HepG2 (cell line): ENCODE measurements around the gene DUS1L. TPM values are rescaled to one million over a fixed set of nuclear protein-coding genes. Genes with fewer than 3 reads are reported as not detected.

Experiments used
- CERS6 ChIP-seq: sonication (generic); formaldehyde crosslinking; IDR thresholded peaks from 2 replicates; pipeline ENCODE4 v1.5.0; 2020; ENCODE audit warnings: missing genetic modification reagents
- FOXP1 ChIP-seq, 2 experiments: fragments of 450-650 bp in 1 of 2; IDR thresholded peaks; 2 replicates each; pipeline ENCODE4 v1.6.1; 2017 to 2018; ENCODE audit warnings: antibody characterized with exemption in 1 of 2
- GATA4 ChIP-seq: sonication (generic); IDR thresholded peaks from 2 replicates; pipeline ENCODE4 v1.6.1; 2016; ENCODE audit warnings: antibody characterized with exemption, low read depth, borderline replicate concordance
- HINFP ChIP-seq: sonication (generic); formaldehyde crosslinking; IDR thresholded peaks from 2 replicates; pipeline ENCODE4 v1.4.0; 2020; ENCODE audit warnings: low read depth, mild to moderate bottlenecking, missing genetic modification reagents
- MTA3 ChIP-seq: sonication (generic); formaldehyde crosslinking; IDR thresholded peaks from 2 replicates; pipeline ENCODE4 v1.4.0; 2020; ENCODE audit warnings: missing genetic modification reagents
- UBTF ChIP-seq: sonication (generic); formaldehyde crosslinking; IDR thresholded peaks from 2 replicates; pipeline ENCODE4 v1.4.0; 2020; ENCODE audit warnings: mild to moderate bottlenecking, missing genetic modification reagents
- ZFP62 ChIP-seq: sonication (generic); formaldehyde crosslinking; IDR thresholded peaks from 2 replicates; pipeline ENCODE4 v1.4.0; 2020; ENCODE audit warnings: missing genetic modification reagents
- ZNF276 ChIP-seq: sonication (generic); formaldehyde crosslinking; IDR thresholded peaks from 2 replicates; pipeline ENCODE4 v1.4.0; 2020; ENCODE audit warnings: mild to moderate bottlenecking, low read depth, missing genetic modification reagents
- ZNF333 ChIP-seq: sonication (generic); formaldehyde crosslinking; IDR thresholded peaks from 2 replicates; pipeline ENCODE4 v1.4.0; 2020; ENCODE audit warnings: mild to moderate bottlenecking, missing genetic modification reagents, borderline replicate concordance
- polyA plus RNA-seq, 8 experiments: library from polyadenylated mRNA; depleted of rRNA in 3 of 8; stranded (reverse) in 7 of 8; unstranded in 1 of 8; fragments of >200 nt; fragmentation: Illumina TruSeq in 4 of 8; extraction: Trizol in 4 of 8; gene quantifications; 2 replicates each; pipeline versions ENCODE4 v1.2.1 to v1.2.3, GENCODE V29; 2011 to 2016; ENCODE audit warnings: low read depth in 4 of 8, missing spikeins in 1 of 8, mixed read lengths in 1 of 8; ENCODE audit not compliant: insufficient read depth in 1 of 8
- total RNA-seq, 5 experiments: library from RNA; depleted of rRNA; stranded (reverse); fragments of >200 nt; fragmentation: Illumina TruSeq; extraction: Trizol; gene quantifications; 2 replicates each; pipeline ENCODE4 v1.2.3, GENCODE V29; 2016; ENCODE audit warnings: low read depth in 1 of 5
- TF ChIP-seq, protein P1 (sequence below): sonication (generic); formaldehyde crosslinking; IDR thresholded peaks from 2 replicates; pipeline ENCODE4 v1.5.1; 2020; ENCODE audit warnings: mild to moderate bottlenecking, missing genetic modification reagents, moderate library complexity
- TF ChIP-seq, protein P2 (sequence below): sonication (generic); formaldehyde crosslinking; IDR thresholded peaks from 2 replicates; pipeline ENCODE4 v1.5.0; 2020; ENCODE audit warnings: missing genetic modification reagents

DUS1L gene
- total and polyA plus RNA-seq, 2 of the 13 experiments (the other 11 are each of a cell fraction or from before 2014, with no cell fraction given) = 81.0 to 109 TPM

DNA sequence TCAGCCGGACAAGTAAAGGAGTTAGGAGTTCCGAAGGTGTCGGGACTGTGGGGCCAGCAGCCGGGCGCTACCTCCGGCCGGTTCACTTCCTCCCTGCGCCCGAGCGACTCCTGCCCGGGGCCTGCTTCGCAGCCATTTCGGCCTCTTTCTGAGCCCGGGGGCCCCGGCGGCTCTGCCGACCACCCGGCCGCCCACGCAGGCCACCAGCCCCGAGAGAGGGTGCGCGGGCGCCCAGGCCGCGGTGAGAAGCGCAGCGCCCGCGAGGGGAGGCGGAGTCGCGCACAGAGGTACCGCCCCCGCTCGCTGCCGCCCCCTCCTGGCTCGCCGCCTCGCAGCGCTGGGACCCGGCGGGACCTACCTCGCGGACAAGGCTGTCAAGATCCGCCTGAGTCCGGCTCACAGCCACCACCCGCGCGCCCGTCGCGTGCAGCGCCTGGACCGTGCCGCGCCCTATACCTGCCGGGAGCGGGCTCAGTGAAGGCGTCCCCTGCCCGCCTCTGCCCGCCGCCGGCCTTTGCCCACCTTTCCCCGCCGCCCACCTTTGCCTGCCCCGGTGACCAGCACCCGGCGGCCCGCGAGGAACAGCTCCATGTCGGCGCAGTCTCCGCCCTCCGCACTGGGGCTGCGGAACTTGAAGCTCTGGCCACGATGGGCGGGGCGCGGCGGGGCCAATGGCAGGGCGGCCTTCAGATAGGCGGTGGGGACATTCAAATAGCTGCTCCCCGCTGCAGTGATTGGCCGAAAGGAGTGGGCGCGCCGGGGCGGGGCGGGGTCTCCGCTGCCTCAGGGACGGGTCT, 28.3 kb downstream of the DUS1L start, which contains the start of gene DCXR (continued):
- TF ChIP-seq, protein P1, sequence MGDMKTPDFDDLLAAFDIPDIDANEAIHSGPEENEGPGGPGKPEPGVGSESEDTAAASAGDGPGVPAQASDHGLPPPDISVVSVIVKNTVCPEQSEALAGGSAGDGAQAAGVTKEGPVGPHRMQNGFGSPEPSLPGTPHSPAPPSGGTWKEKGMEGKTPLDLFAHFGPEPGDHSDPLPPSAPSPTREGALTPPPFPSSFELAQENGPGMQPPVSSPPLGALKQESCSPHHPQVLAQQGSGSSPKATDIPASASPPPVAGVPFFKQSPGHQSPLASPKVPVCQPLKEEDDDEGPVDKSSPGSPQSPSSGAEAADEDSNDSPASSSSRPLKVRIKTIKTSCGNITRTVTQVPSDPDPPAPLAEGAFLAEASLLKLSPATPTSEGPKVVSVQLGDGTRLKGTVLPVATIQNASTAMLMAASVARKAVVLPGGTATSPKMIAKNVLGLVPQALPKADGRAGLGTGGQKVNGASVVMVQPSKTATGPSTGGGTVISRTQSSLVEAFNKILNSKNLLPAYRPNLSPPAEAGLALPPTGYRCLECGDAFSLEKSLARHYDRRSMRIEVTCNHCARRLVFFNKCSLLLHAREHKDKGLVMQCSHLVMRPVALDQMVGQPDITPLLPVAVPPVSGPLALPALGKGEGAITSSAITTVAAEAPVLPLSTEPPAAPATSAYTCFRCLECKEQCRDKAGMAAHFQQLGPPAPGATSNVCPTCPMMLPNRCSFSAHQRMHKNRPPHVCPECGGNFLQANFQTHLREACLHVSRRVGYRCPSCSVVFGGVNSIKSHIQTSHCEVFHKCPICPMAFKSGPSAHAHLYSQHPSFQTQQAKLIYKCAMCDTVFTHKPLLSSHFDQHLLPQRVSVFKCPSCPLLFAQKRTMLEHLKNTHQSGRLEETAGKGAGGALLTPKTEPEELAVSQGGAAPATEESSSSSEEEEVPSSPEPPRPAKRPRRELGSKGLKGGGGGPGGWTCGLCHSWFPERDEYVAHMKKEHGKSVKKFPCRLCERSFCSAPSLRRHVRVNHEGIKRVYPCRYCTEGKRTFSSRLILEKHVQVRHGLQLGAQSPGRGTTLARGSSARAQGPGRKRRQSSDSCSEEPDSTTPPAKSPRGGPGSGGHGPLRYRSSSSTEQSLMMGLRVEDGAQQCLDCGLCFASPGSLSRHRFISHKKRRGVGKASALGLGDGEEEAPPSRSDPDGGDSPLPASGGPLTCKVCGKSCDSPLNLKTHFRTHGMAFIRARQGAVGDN = peak; percentile 97
- TF ChIP-seq ZFP62 (CRISPR knock-in tag) = no peak
- peak; percentile 89 for TF ChIP-seq GATA4
- peak; percentile 89 for TF ChIP-seq UBTF (CRISPR knock-in tag)
- TF ChIP-seq MTA3 (CRISPR knock-in tag) = no peak
- TF ChIP-seq ZNF276 (CRISPR knock-in tag) = no peak; the same call in 1 of the 2 replicates
- TF ChIP-seq CERS6 (CRISPR knock-in tag) = no peak
- 0 out of 2 replicates have a peak, but pooled peaks have one; percentile 23 for TF ChIP-seq HINFP
- TF ChIP-seq ZNF333 (CRISPR knock-in tag) = peak; percentile 78
- TF ChIP-seq, protein P2, sequence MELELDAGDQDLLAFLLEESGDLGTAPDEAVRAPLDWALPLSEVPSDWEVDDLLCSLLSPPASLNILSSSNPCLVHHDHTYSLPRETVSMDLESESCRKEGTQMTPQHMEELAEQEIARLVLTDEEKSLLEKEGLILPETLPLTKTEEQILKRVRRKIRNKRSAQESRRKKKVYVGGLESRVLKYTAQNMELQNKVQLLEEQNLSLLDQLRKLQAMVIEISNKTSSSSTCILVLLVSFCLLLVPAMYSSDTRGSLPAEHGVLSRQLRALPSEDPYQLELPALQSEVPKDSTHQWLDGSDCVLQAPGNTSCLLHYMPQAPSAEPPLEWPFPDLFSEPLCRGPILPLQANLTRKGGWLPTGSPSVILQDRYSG (CRISPR knock-in tag) = 0 out of 2 replicates have a peak, but pooled peaks have one; percentile 18
- no peak for TF ChIP-seq FOXP1 (IDR thresholded peaks at IDR 0.05)
- peak; percentile 1; the same call in 1 of the 2 replicates for TF ChIP-seq FOXP1 (CRISPR knock-in tag; IDR thresholded peaks at IDR 0.05)
